ENCODE measurements around the gene RASSF3.

The RASSF3 gene

GRCh38 chr12:64631197-64631596, 20.9 kb downstream of the RASSF3 start:
- H3K79me2 ChIP-seq (ENCODE audit: insufficient read depth, low read length): peaks cover 25% of the 10 kb centered on the region
- TF ChIP-seq, protein P1, sequence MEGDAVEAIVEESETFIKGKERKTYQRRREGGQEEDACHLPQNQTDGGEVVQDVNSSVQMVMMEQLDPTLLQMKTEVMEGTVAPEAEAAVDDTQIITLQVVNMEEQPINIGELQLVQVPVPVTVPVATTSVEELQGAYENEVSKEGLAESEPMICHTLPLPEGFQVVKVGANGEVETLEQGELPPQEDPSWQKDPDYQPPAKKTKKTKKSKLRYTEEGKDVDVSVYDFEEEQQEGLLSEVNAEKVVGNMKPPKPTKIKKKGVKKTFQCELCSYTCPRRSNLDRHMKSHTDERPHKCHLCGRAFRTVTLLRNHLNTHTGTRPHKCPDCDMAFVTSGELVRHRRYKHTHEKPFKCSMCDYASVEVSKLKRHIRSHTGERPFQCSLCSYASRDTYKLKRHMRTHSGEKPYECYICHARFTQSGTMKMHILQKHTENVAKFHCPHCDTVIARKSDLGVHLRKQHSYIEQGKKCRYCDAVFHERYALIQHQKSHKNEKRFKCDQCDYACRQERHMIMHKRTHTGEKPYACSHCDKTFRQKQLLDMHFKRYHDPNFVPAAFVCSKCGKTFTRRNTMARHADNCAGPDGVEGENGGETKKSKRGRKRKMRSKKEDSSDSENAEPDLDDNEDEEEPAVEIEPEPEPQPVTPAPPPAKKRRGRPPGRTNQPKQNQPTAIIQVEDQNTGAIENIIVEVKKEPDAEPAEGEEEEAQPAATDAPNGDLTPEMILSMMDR (IDR thresholded peaks at IDR 0.05; ENCODE audit: low read length): no peak
- TF ChIP-seq EZH2 (IDR thresholded peaks at IDR 0.05; ENCODE audit: borderline replicate concordance, low read length): no peak
- peaks cover 7% of the 10 kb centered on the region; the same call in 1 of the 2 replicates for H3K9me3 ChIP-seq (ENCODE audit: low read length)
- H3K36me3 ChIP-seq (ENCODE audit: insufficient read depth, low read length): peaks cover 20% of the 10 kb centered on the region
- H3K9me2 ChIP-seq (ENCODE audit: low read depth, low read length): no peaks in the 10 kb centered on the region
- H3K9ac ChIP-seq (ENCODE audit: low read length): no peak overlapping the region
- H3K27ac ChIP-seq (ENCODE audit: low read depth, low read length, poor library complexity, severe bottlenecking): no peak overlapping the region
- H3K27me3 ChIP-seq (ENCODE audit: insufficient read depth, low read length): no peaks in the 10 kb centered on the region
- no peaks in the 10 kb centered on the region for H3F3A ChIP-seq (ENCODE audit: insufficient read depth, low read length)
- H3K4me2 ChIP-seq (ENCODE audit: low read length): no peak overlapping the region
- no peak overlapping the region for H3K4me3 ChIP-seq (ENCODE audit: low read depth, low read length, poor library complexity, severe bottlenecking)
- no peak overlapping the region for H2AFZ ChIP-seq (ENCODE audit: low read length)
- H4K20me1 ChIP-seq (ENCODE audit: insufficient read depth, low read length): no peaks in the 10 kb centered on the region
- peaks cover 16% of the 10 kb centered on the region for H3K4me1 ChIP-seq (ENCODE audit: insufficient read depth, low read length, severe bottlenecking)

- peaks cover 7% of the 10 kb centered on the region; the same call in 1 of the 2 replicates for H3K9me3 ChIP-seq (ENCODE audit: low read length)
- peaks cover 13% of the 10 kb centered on the region; the same call in 1 of the 2 replicates for H3K79me2 ChIP-seq (ENCODE audit: insufficient read depth, low read length)
- H3K36me3 ChIP-seq (ENCODE audit: insufficient read depth, low read length): peaks cover 20% of the 10 kb centered on the region
- no peaks in the 10 kb centered on the region for H3F3A ChIP-seq (ENCODE audit: insufficient read depth, low read length)
- no peaks in the 10 kb centered on the region for H4K20me1 ChIP-seq (ENCODE audit: insufficient read depth, low read length)
- H3K4me1 ChIP-seq (ENCODE audit: insufficient read depth, low read length, severe bottlenecking): peaks cover 16% of the 10 kb centered on the region
- no peak overlapping the region for H3K9ac ChIP-seq (ENCODE audit: low read length)
- TF ChIP-seq, protein P1 (IDR thresholded peaks at IDR 0.05; ENCODE audit: low read length): no peak
- no peak for TF ChIP-seq EZH2 (IDR thresholded peaks at IDR 0.05; ENCODE audit: borderline replicate concordance, low read length)
- no peaks in the 10 kb centered on the region for H3K9me2 ChIP-seq (ENCODE audit: low read depth, low read length)
- H3K4me2 ChIP-seq (ENCODE audit: low read length): no peak overlapping the region
- no peak overlapping the region for H3K27ac ChIP-seq (ENCODE audit: low read depth, low read length, poor library complexity, severe bottlenecking)
- H3K4me3 ChIP-seq (ENCODE audit: low read depth, low read length, poor library complexity, severe bottlenecking): no peak overlapping the region
- no peak overlapping the region for H2AFZ ChIP-seq (ENCODE audit: low read length)
- no peaks in the 10 kb centered on the region for H3K27me3 ChIP-seq (ENCODE audit: insufficient read depth, low read length)
These were observed 23.0 kb downstream of the RASSF3 start for GRCh38 chr12:64633011-64633939.

- Histone ChIP-seq H3K9ac (ENCODE audit: low read length) (no peak overlapping the region), H3K9me3 (ENCODE audit: low read length) (peaks cover 7% of the 10 kb centered on the region; the same call in 1 of the 2 replicates), H3F3A (ENCODE audit: insufficient read depth, low read length) (no peaks in the 10 kb centered on the region), H3K27me3 (ENCODE audit: insufficient read depth, low read length) (no peaks in the 10 kb centered on the region), H2AFZ (ENCODE audit: low read length) (no peak overlapping the region), H3K4me1 (ENCODE audit: insufficient read depth, low read length, severe bottlenecking) (peaks cover 21% of the 10 kb centered on the region), H3K27ac (ENCODE audit: low read depth, low read length, poor library complexity, severe bottlenecking) (no peak overlapping the region), H4K20me1 (ENCODE audit: insufficient read depth, low read length) (no peaks in the 10 kb centered on the region), H3K4me3 (ENCODE audit: low read depth, low read length, poor library complexity, severe bottlenecking) (no peak overlapping the region), H3K4me2 (ENCODE audit: low read length) (no peak overlapping the region), H3K36me3 (ENCODE audit: insufficient read depth, low read length) (peaks cover 20% of the 10 kb centered on the region), H3K9me2 (ENCODE audit: low read depth, low read length) (no peaks in the 10 kb centered on the region), H3K79me2 (ENCODE audit: insufficient read depth, low read length) (peaks cover 17% of the 10 kb centered on the region)
- TF ChIP-seq, protein P1 (IDR thresholded peaks at IDR 0.05; ENCODE audit: low read length): no peak
- TF ChIP-seq EZH2 (IDR thresholded peaks at IDR 0.05; ENCODE audit: borderline replicate concordance, low read length): no peak
These were observed 23.6 kb downstream of the RASSF3 start for GRCh38 chr12:64633940-64634337.
